IMR-90 (cell line): ENCODE results near the gene GOT1. TPM values are rescaled to one million over a fixed set of nuclear protein-coding genes. Genes with fewer than 3 reads are reported as not detected.

Source experiments
- ATAC-seq: fragments of 200-7000 bp; cut with Tn5 transposase; 2 replicates; pipeline ENCODE4 v1.9.1; 2020; ENCODE audit warnings: low read depth, mild to moderate bottlenecking, moderate library complexity
- BruUV-seq: library from RNA; stranded (reverse); fragments of 400-500 nt; replicated peaks from 2 replicates; lab custom pipeline; 2021; lab: Mats Ljungman, UMichigan
- CTCF ChIA-PET: fragments of 300-600 bp; formaldehyde crosslinking; extraction: SDS; loops from one replicate; lab custom pipeline; 2021; ENCODE audit warnings: antibody characterized with exemption; lab: Yijun Ruan, JAX
- POLR2A ChIA-PET: fragments of 300-600 bp; sonication (Branson Sonifier 250); formaldehyde crosslinking; loops from one replicate; lab custom pipeline; 2022; ENCODE audit warnings: antibody characterized with exemption; ENCODE audit not compliant: unreplicated experiment; lab: Charles Lee
- DNase-seq: peaks from one replicate; pipeline ENCODE4 v3.0.0; 2013
- H2AFZ ChIP-seq: replicated peaks from 2 replicates; pipeline ENCODE3; 2013; ENCODE audit warnings: low read length, mild to moderate bottlenecking; ENCODE audit not compliant: poor library complexity
- H2AK5ac ChIP-seq: 2 replicates; pipeline ENCODE4 v1.6.1; 2013; ENCODE audit warnings: low read depth, low read length, inconsistent platforms
- H2AK9ac ChIP-seq: replicated peaks from 2 replicates; pipeline ENCODE3; 2013; ENCODE audit warnings: mild to moderate bottlenecking, low read depth, low read length, moderate library complexity; ENCODE audit not compliant: poor library complexity
- H2BK120ac ChIP-seq: 2 replicates; pipeline ENCODE4 v1.6.1; 2013; ENCODE audit warnings: low read depth, low read length, inconsistent platforms
- H2BK15ac ChIP-seq: 3 replicates; pipeline ENCODE4 v1.6.1; 2013; ENCODE audit warnings: low read depth, low read length, inconsistent platforms
- H2BK20ac ChIP-seq: 2 replicates; pipeline ENCODE4 v1.6.1; 2013; ENCODE audit warnings: low read depth, mild to moderate bottlenecking, inconsistent platforms, low read length, moderate library complexity
- H2BK5ac ChIP-seq: 2 replicates; pipeline ENCODE4 v1.6.1; 2013; ENCODE audit warnings: mild to moderate bottlenecking, low read depth, low read length, inconsistent platforms; ENCODE audit not compliant: poor library complexity, severe bottlenecking
- H3K14ac ChIP-seq: replicated peaks from 2 replicates; pipeline ENCODE4 v1.6.1; 2013; ENCODE audit warnings: low read depth, low read length, inconsistent platforms
- H3K18ac ChIP-seq: 2 replicates; pipeline ENCODE4 v1.6.1; 2013; ENCODE audit warnings: low read depth, low read length, control low read depth
- H3K23ac ChIP-seq: 2 replicates; pipeline ENCODE4 v1.6.1; 2013; ENCODE audit warnings: low read depth, low read length, inconsistent platforms
- H3K27ac ChIP-seq: 2 replicates; pipeline ENCODE4 v1.5.1; 2013; ENCODE audit warnings: mild to moderate bottlenecking, control low read depth, low read length; ENCODE audit not compliant: insufficient read depth
- H3K27me3 ChIP-seq: 2 replicates; pipeline ENCODE4 v1.6.1; 2013; ENCODE audit warnings: low read length; ENCODE audit not compliant: control insufficient read depth, insufficient read depth
- H3K36me3 ChIP-seq: 2 replicates; pipeline ENCODE4 v1.6.1; 2013; ENCODE audit warnings: low read length, mixed read lengths; ENCODE audit not compliant: control insufficient read depth, insufficient read depth
- H3K4ac ChIP-seq: 2 replicates; pipeline ENCODE4 v1.6.1; 2013; ENCODE audit warnings: low read depth, low read length, inconsistent platforms
- H3K4me1 ChIP-seq: 2 replicates; pipeline ENCODE4 v1.6.1; 2013; ENCODE audit warnings: low read length, mixed read lengths; ENCODE audit not compliant: control insufficient read depth, insufficient read depth
- H3K4me2 ChIP-seq: 2 replicates; pipeline ENCODE4 v1.6.1; 2013; ENCODE audit warnings: low read depth, mild to moderate bottlenecking, control low read depth, low read length, moderate library complexity
- H3K4me3 ChIP-seq: 2 replicates; pipeline ENCODE4 v1.5.1; 2013; ENCODE audit warnings: low read depth, mild to moderate bottlenecking, control low read depth, low read length, moderate library complexity; ENCODE audit not compliant: insufficient read depth
- H3K56ac ChIP-seq: 2 replicates; pipeline ENCODE4 v1.6.1; 2013; ENCODE audit warnings: low read length, inconsistent platforms; ENCODE audit not compliant: insufficient read depth; ENCODE audit errors: extremely low read depth
- H3K79me1 ChIP-seq, 2 experiments: 2 replicates each; pipeline ENCODE4 v1.6.1; 2013; ENCODE audit warnings: low read length in 2 of 2, inconsistent platforms in 1 of 2, low read depth in 1 of 2
- H3K9ac ChIP-seq: 2 replicates; pipeline ENCODE4 v1.6.1; 2013; ENCODE audit warnings: low read depth, low read length, control low read depth
- H3K9me1 ChIP-seq: 2 replicates; pipeline ENCODE4 v1.6.1; 2013; ENCODE audit warnings: low read length, inconsistent platforms; ENCODE audit not compliant: insufficient read depth
- H3K9me3 ChIP-seq: 2 replicates; pipeline ENCODE4 v1.6.1; 2013; ENCODE audit warnings: low read length; ENCODE audit not compliant: control insufficient read depth, insufficient read depth
- H4K20me1 ChIP-seq: 2 replicates; pipeline ENCODE4 v1.6.1; 2013; ENCODE audit warnings: low read length, inconsistent platforms; ENCODE audit not compliant: insufficient read depth
- H4K5ac ChIP-seq: 2 replicates; pipeline ENCODE4 v1.6.1; 2013; ENCODE audit warnings: mild to moderate bottlenecking, low read depth, low read length, control low read depth
- H4K8ac ChIP-seq, 2 experiments: 2 replicates each; pipeline ENCODE4 v1.6.1; 2013; ENCODE audit warnings: low read depth in 2 of 2, low read length in 2 of 2, control low read depth in 1 of 2, inconsistent platforms in 1 of 2
- H4K91ac ChIP-seq: 2 replicates; pipeline ENCODE4 v1.6.1; 2013; ENCODE audit warnings: low read depth, low read length, inconsistent platforms; ENCODE audit not compliant: insufficient read depth
- BHLHE40 ChIP-seq: fragments of 150-350 bp; IDR thresholded peaks from 2 replicates; pipeline ENCODE4 v1.6.1; 2016; ENCODE audit warnings: mild to moderate bottlenecking, low read depth, low read length
- CEBPB ChIP-seq: IDR thresholded peaks from 2 replicates; pipeline ENCODE4 v1.6.1; 2012; ENCODE audit warnings: low read depth, low read length, improper control_type of control experiment
- CHD1 ChIP-seq: IDR thresholded peaks from 2 replicates; pipeline ENCODE4 v1.6.1; 2012; ENCODE audit warnings: low read depth, low read length, improper control_type of control experiment
- FOS ChIP-seq: fragments of 150-350 bp; IDR thresholded peaks from 2 replicates; pipeline ENCODE4 v1.6.1; 2016; ENCODE audit warnings: low read depth, low read length
- MAZ ChIP-seq: IDR thresholded peaks from 2 replicates; pipeline ENCODE4 v1.6.1; 2012; ENCODE audit warnings: low read depth, mild to moderate bottlenecking, low read length, improper control_type of control experiment, moderate library complexity, borderline replicate concordance
- MXI1 ChIP-seq: IDR thresholded peaks from 2 replicates; pipeline ENCODE4 v1.6.1; 2012; ENCODE audit warnings: low read depth, mild to moderate bottlenecking, low read length, moderate library complexity, borderline replicate concordance
- NFE2L2 ChIP-seq: fragments of 150-350 bp; IDR thresholded peaks from 2 replicates; pipeline ENCODE4 v1.6.1; 2016; ENCODE audit warnings: low read depth, mild to moderate bottlenecking, low read length
- POLR2A ChIP-seq: IDR thresholded peaks from 2 replicates; pipeline ENCODE4 v1.6.1; 2012; ENCODE audit warnings: mild to moderate bottlenecking, low read depth, low read length
- RAD21 ChIP-seq: IDR thresholded peaks from 2 replicates; pipeline ENCODE4 v1.6.1; 2012; ENCODE audit warnings: low read length, improper control_type of control experiment
- SMC3 ChIP-seq: fragments of 150-350 bp; IDR thresholded peaks from 2 replicates; pipeline ENCODE4 v1.6.1; 2016; ENCODE audit warnings: low read depth, mild to moderate bottlenecking, antibody characterized with exemption, low read length, moderate library complexity
- WGBS, 2 experiments: methylation state at CpG; one replicate each; pipeline versions ENCODE4 v1.1.5 to v1.1.7; 2013; ENCODE audit warnings: missing lambda C conversion rate in 2 of 2; ENCODE audit not compliant: insufficient read length in 1 of 2; ENCODE audit errors: extremely low coverage in 2 of 2; 5-methylcytosine and 5-hydroxymethylcytosine counted together
- dilution Hi-C: fragments of 300-500 bp; cut with HindIII; formaldehyde crosslinking; loops from one replicate; pipeline ENCODE4 v1.14.3; 2018; ENCODE audit warnings: low sequenced_read_pairs; ENCODE audit not compliant: unreplicated experiment
- in situ Hi-C: fragments of 300-500 bp; cut with MboI; formaldehyde crosslinking; loops from 3 replicates; pipeline ENCODE4 v1.14.3; 2019; ENCODE audit warnings: low sequenced_read_pairs, inconsistent platforms, mixed read lengths
- intact Hi-C: fragments of 100-400 bp; cut with micrococcal nuclease; formaldehyde crosslinking; loops from 2 replicates; pipeline ENCODE4 v1.10.0; 2022
- polyA plus RNA-seq, 3 experiments: library from polyadenylated mRNA; depleted of rRNA; stranded (reverse); fragments of >200 nt; gene quantifications; 2 replicates each; pipeline ENCODE4 v1.2.3, GENCODE V29; 2012; ENCODE audit warnings: low replicate concordance in 1 of 3
- total RNA-seq: library from RNA; depleted of rRNA; stranded (reverse); fragments of >200 nt; gene quantifications from 2 replicates; pipeline ENCODE4 v1.2.3, GENCODE V29; 2012
- TF ChIP-seq, protein P1 (sequence below): conservative IDR thresholded peaks from 2 replicates; pipeline ENCODE4 v1.5.1; 2012; ENCODE audit warnings: mild to moderate bottlenecking, low read depth, low read length, improper control_type of control experiment
- TF ChIP-seq, protein P2 (sequence below): fragments of 150-350 bp; IDR thresholded peaks from 2 replicates; pipeline ENCODE4 v1.6.1; 2017; ENCODE audit warnings: mild to moderate bottlenecking, antibody characterized with exemption, low read length, low read depth
- TF ChIP-seq, protein P3 (sequence below): fragments of 150-350 bp; IDR thresholded peaks from 2 replicates; pipeline ENCODE4 v1.6.1; 2016; ENCODE audit warnings: low read depth, mild to moderate bottlenecking, low read length, moderate library complexity, borderline replicate concordance

Gene GOT1
- total and polyA plus RNA-seq, 2 of the 4 experiments (the other 2 are of a cell fraction): 29.4 to 46.1 TPM

DNA sequence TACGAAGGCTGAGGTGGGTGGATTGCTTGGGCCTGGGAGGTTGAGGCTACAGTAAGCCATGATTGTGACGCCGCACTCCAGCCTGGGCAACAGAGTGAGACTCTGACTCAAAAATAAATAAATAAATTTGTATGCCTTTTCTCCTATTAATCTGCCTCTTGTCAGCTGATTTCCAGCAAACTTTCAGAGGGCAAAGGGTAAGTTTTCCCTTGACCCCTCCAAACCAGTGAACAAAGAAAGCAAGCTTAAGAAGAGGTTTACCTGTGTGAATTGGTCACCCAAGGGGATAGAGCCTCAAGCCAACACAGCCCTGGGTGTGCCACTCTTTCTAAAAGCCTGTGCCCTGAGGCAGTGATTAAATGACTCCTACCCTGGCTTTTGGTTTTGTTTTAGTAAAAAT, 30.8 kb downstream of the GOT1 start:
- WGBS, 2 experiments: 100% methylated on average over 1 of the region's 3 CpGs; no CpG with 5 or more reads in 1 of the 2 experiments
- no peak overlapping the region for H3K56ac ChIP-seq
- no peak overlapping the region for H3K4me2 ChIP-seq
- no peak overlapping the region for H2BK5ac ChIP-seq
- no peak overlapping the region for H4K91ac ChIP-seq
- no peak overlapping the region for H2AFZ ChIP-seq
- in situ Hi-C loops (no loop called here), dilution Hi-C loops (no loop called here), intact Hi-C loops (no loop called here)
- no peak for TF ChIP-seq BHLHE40
- TF ChIP-seq NFE2L2: no peak
- TF ChIP-seq, protein P1, sequence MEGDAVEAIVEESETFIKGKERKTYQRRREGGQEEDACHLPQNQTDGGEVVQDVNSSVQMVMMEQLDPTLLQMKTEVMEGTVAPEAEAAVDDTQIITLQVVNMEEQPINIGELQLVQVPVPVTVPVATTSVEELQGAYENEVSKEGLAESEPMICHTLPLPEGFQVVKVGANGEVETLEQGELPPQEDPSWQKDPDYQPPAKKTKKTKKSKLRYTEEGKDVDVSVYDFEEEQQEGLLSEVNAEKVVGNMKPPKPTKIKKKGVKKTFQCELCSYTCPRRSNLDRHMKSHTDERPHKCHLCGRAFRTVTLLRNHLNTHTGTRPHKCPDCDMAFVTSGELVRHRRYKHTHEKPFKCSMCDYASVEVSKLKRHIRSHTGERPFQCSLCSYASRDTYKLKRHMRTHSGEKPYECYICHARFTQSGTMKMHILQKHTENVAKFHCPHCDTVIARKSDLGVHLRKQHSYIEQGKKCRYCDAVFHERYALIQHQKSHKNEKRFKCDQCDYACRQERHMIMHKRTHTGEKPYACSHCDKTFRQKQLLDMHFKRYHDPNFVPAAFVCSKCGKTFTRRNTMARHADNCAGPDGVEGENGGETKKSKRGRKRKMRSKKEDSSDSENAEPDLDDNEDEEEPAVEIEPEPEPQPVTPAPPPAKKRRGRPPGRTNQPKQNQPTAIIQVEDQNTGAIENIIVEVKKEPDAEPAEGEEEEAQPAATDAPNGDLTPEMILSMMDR: no peak
- no peak for TF ChIP-seq FOS
- TF ChIP-seq MAZ: no peak
- TF ChIP-seq RAD21: no peak
- TF ChIP-seq, protein P2, sequence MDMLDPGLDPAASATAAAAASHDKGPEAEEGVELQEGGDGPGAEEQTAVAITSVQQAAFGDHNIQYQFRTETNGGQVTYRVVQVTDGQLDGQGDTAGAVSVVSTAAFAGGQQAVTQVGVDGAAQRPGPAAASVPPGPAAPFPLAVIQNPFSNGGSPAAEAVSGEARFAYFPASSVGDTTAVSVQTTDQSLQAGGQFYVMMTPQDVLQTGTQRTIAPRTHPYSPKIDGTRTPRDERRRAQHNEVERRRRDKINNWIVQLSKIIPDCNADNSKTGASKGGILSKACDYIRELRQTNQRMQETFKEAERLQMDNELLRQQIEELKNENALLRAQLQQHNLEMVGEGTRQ: no peak
- TF ChIP-seq CEBPB: no peak
- TF ChIP-seq POLR2A: no peak
- no peak for TF ChIP-seq MXI1
- no peak for TF ChIP-seq CHD1
- no peak for TF ChIP-seq SMC3
- TF ChIP-seq, protein P3, sequence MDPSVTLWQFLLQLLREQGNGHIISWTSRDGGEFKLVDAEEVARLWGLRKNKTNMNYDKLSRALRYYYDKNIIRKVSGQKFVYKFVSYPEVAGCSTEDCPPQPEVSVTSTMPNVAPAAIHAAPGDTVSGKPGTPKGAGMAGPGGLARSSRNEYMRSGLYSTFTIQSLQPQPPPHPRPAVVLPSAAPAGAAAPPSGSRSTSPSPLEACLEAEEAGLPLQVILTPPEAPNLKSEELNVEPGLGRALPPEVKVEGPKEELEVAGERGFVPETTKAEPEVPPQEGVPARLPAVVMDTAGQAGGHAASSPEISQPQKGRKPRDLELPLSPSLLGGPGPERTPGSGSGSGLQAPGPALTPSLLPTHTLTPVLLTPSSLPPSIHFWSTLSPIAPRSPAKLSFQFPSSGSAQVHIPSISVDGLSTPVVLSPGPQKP: no peak
- H2BK20ac ChIP-seq: no peak overlapping the region
- H3K9me1 ChIP-seq: peaks cover 17% of the 10 kb centered on the region
- no peak overlapping the region for H2BK120ac ChIP-seq
- no peak overlapping the region for H4K8ac ChIP-seq
- H2BK15ac ChIP-seq: no peak overlapping the region
- no peak overlapping the region for H2AK5ac ChIP-seq
- no peaks in the 10 kb centered on the region for H3K9me3 ChIP-seq
- no peak overlapping the region for H2AK9ac ChIP-seq
- no peak overlapping the region for H4K5ac ChIP-seq
- H3K4me3 ChIP-seq: no peak overlapping the region
- peaks cover 22% of the 10 kb centered on the region for H3K36me3 ChIP-seq
- no peak for ATAC-seq
- peaks cover 8% of the 10 kb centered on the region for H3K4me1 ChIP-seq
- no peaks in the 10 kb centered on the region for H3K27me3 ChIP-seq
- no peaks in the 10 kb centered on the region; the same call in 1 of the 2 replicates for H4K20me1 ChIP-seq
- no TSS peak for BruUV-seq
- ChIA-PET CTCF (no interaction called here), POLR2A (no interaction called here)
- H3K14ac ChIP-seq: no peak overlapping the region
- DNase-seq: no peak
- H3K27ac ChIP-seq: no peak overlapping the region
- H3K23ac ChIP-seq: no peak overlapping the region
- H3K4ac ChIP-seq: no peak overlapping the region
- no peak overlapping the region for H3K9ac ChIP-seq
- H3K79me1 ChIP-seq: 0 out of 4 replicates have a peak, but pooled peaks cover 0 to 3% of the 10 kb centered on the region in 2 experiments
- H3K18ac ChIP-seq: no peak overlapping the region
